ENCODE measurements around the gene NUCB2.

GRCh38 chr11:17291710-17292109, 15.2 kb downstream of the NUCB2 start:
- TF ChIP-seq CTCF (conservative IDR thresholded peaks at IDR 0.05; ENCODE audit: low read length) (no peak), EZH2phosphoT487 (IDR thresholded peaks at IDR 0.05; ENCODE audit: borderline replicate concordance, low read depth, low read length) (no peak)

Measured in OCI-LY7 (cell line).